K562 (cell line): ENCODE data around the gene PURA. TPM values are rescaled to one million over a fixed set of nuclear protein-coding genes. Genes with fewer than 3 reads are reported as not detected.

Experiments used
- ATAC-seq: fragments of 200-7000 bp; cut with Tn5 transposase; 3 replicates; pipeline ENCODE4 v1.9.1; 2020; ENCODE audit warnings: moderate library complexity
- BruUV-seq: library from RNA; stranded (reverse); fragments of 400-500 nt; replicated peaks from 2 replicates; lab custom pipeline; 2021; lab: Mats Ljungman, UMichigan
- CTCF ChIA-PET: fragments of 300-600 bp; formaldehyde crosslinking; extraction: SDS; loops from one replicate; lab custom pipeline; 2021; ENCODE audit warnings: low intra/inter-chr PET ratio; lab: Yijun Ruan, JAX
- POLR2A ChIA-PET: fragments of 300-600, 350-650 bp; sonication (Branson Sonifier 250); formaldehyde crosslinking; extraction: SDS; loops from one replicate; lab custom pipeline; 2021; ENCODE audit warnings: antibody characterized with exemption, inconsistent platforms; lab: Yijun Ruan, JAX
- DNase-seq, 4 experiments: peaks; one replicate each; pipeline versions ENCODE4 v3.0.0 to v3.0.0-alpha.2; 2011 to 2018; ENCODE audit warnings: low spot score in 3 of 4, mixed read lengths in 3 of 4; ENCODE audit errors: extremely low read depth in 1 of 4
- FAIRE-seq: peaks from 2 replicates; lab custom pipeline; 2011; peaks lifted over from hg19 to GRCh38; lab: Jason Lieb, UNC
- H2AFZ ChIP-seq: 2 replicates; pipeline ENCODE4 v1.6.0; 2011; ENCODE audit warnings: low read depth, low read length, control low read depth, inconsistent platforms
- H3K27ac ChIP-seq: fragments of 200-600 bp; 3 replicates; pipeline ENCODE4 v1.8.0; 2011; ENCODE audit warnings: low read depth, mild to moderate bottlenecking, control low read depth, inconsistent platforms, low read length, moderate library complexity, mixed read lengths; ENCODE audit errors: extremely low read depth
- H3K27me3 ChIP-seq, 2 experiments: fragments of 300-600 bp in 1 of 2; 2 replicates in 1 of 2; 3 replicates in 1 of 2; pipeline versions ENCODE4 v1.6.0 to v1.8.0; 2011; ENCODE audit warnings: inconsistent platforms in 2 of 2, low read length in 2 of 2, mild to moderate bottlenecking in 1 of 2, mixed read lengths in 1 of 2, moderate library complexity in 1 of 2; ENCODE audit not compliant: control insufficient read depth in 2 of 2, insufficient read depth in 2 of 2
- H3K36me3 ChIP-seq: fragments of 300-600 bp; 3 replicates; pipeline ENCODE4 v1.8.0; 2011; ENCODE audit warnings: mild to moderate bottlenecking, low read length, inconsistent platforms; ENCODE audit not compliant: control insufficient read depth, insufficient read depth
- H3K4me1 ChIP-seq, 2 experiments: fragments of 200-600 bp in 1 of 2; replicated peaks in 1 of 2; 2 replicates in 1 of 2; 3 replicates in 1 of 2; pipeline versions ENCODE4 v1.5.1 to v1.8.0; 2011; ENCODE audit warnings: inconsistent platforms in 2 of 2, low read length in 2 of 2, mild to moderate bottlenecking in 1 of 2, mixed read lengths in 1 of 2, moderate library complexity in 1 of 2; ENCODE audit not compliant: control insufficient read depth in 2 of 2, insufficient read depth in 2 of 2
- H3K4me2 ChIP-seq: 2 replicates; pipeline ENCODE4 v1.6.1; 2011; ENCODE audit warnings: low read length, control low read depth, inconsistent platforms, mixed read lengths; ENCODE audit not compliant: insufficient read depth
- H3K4me3 ChIP-seq: fragments of 200-600 bp; sonication (generic), shearing (Covaris generic); 2 replicates; pipeline ENCODE4 v1.5.1; 2016; ENCODE audit warnings: control low read depth, inconsistent platforms
- H3K79me2 ChIP-seq: fragments of 200-600 bp; 3 replicates; pipeline ENCODE4 v1.8.0; 2011; ENCODE audit warnings: low read length, inconsistent platforms; ENCODE audit not compliant: control insufficient read depth, insufficient read depth
- H3K9ac ChIP-seq, 2 experiments: 2 replicates each; pipeline versions ENCODE4 v1.6.0 to v1.6.1; 2011; ENCODE audit warnings: low read depth in 2 of 2, low read length in 2 of 2, control low read depth in 1 of 2, inconsistent platforms in 1 of 2, mild to moderate bottlenecking in 1 of 2, mixed read lengths in 1 of 2; ENCODE audit not compliant: insufficient read depth in 1 of 2
- H3K9me1 ChIP-seq: one replicate; pipeline ENCODE4 v1.6.0; 2011; ENCODE audit warnings: inconsistent platforms, mild to moderate bottlenecking, low read length, moderate library complexity; ENCODE audit not compliant: control insufficient read depth, insufficient read depth
- H3K9me3 ChIP-seq: replicated peaks from 2 replicates; pipeline ENCODE4 v1.5.1; 2011; ENCODE audit warnings: low read depth, low read length, inconsistent platforms; ENCODE audit not compliant: control insufficient read depth, insufficient read depth
- H4K20me1 ChIP-seq: replicated peaks from 2 replicates; pipeline ENCODE4 v1.6.1; 2011; ENCODE audit warnings: low read length, inconsistent platforms, mixed read lengths; ENCODE audit not compliant: control insufficient read depth, insufficient read depth
- ASH1L ChIP-seq: fragments of 450-650 bp; IDR thresholded peaks from 2 replicates; pipeline ENCODE4 v1.6.1; 2018; ENCODE audit warnings: borderline replicate concordance, mild to moderate bottlenecking, low read depth; ENCODE audit not compliant: partially characterized antibody
- BRD9 ChIP-seq: fragments of 450-650 bp; IDR thresholded peaks from 2 replicates; pipeline ENCODE4 v1.6.1; 2018; ENCODE audit warnings: low read depth; ENCODE audit not compliant: partially characterized antibody
- CBFA2T2 ChIP-seq: fragments of 450-650 bp; conservative IDR thresholded peaks from 2 replicates; pipeline ENCODE4 v1.6.1; 2017; ENCODE audit warnings: mild to moderate bottlenecking
- RBM17 ChIP-seq: fragments of 200-400 bp; formaldehyde crosslinking; IDR thresholded peaks from 2 replicates; pipeline ENCODE4 v1.6.1; 2017; ENCODE audit warnings: low read depth, mild to moderate bottlenecking, low read length, borderline replicate concordance
- RBM34 ChIP-seq: fragments of 200-400 bp; formaldehyde crosslinking; IDR thresholded peaks from 2 replicates; pipeline ENCODE4 v1.6.1; 2018; ENCODE audit warnings: low read length, borderline replicate concordance; ENCODE audit not compliant: insufficient read depth
- ZNF146 ChIP-seq: IDR thresholded peaks from one replicate; pipeline ENCODE4 v1.6.1; 2018; ENCODE audit warnings: missing compliant biosample characterization; ENCODE audit not compliant: unreplicated experiment
- WGBS: fragments of 100-300 bp; shearing (Covaris generic); methylation state at CpG from one replicate; pipeline ENCODE4 v1.1.6; 2016; ENCODE audit warnings: low coverage, mixed read lengths; ENCODE audit not compliant: insufficient coverage; ENCODE audit errors: missing lambda C conversion rate; 5-methylcytosine and 5-hydroxymethylcytosine counted together
- in situ Hi-C: fragments of 300-500 bp; cut with MboI; formaldehyde crosslinking; loops from 4 replicates; pipeline ENCODE4 v1.15.0; 2018; ENCODE audit warnings: inconsistent platforms, mixed read lengths
- intact Hi-C: fragments of 100-400 bp; cut with micrococcal nuclease; formaldehyde crosslinking; loops from 2 replicates; pipeline ENCODE4 v1.14.2; 2022
- polyA plus RNA-seq, 8 experiments: library from polyadenylated mRNA; depleted of rRNA in 4 of 8; stranded (reverse) in 5 of 8; unstranded in 3 of 8; fragments of >200 nt; fragmentation: Nextera tagmentation in 2 of 8; fragmentation: Illumina TruSeq in 1 of 8; extraction: Ambion mirVana in 2 of 8; extraction: Trizol in 1 of 8; gene quantifications; 2 replicates each; pipeline versions ENCODE4 v1.2.1 to v1.2.3, GENCODE V29; 2011 to 2014; ENCODE audit warnings: inconsistent platforms in 1 of 8, missing spikeins in 1 of 8
- total RNA-seq, 7 experiments: library from RNA; depleted of rRNA in 6 of 7; stranded (reverse); fragments of >200 nt in 6 of 7; fragmentation: Illumina TruSeq in 2 of 7; extraction: Trizol in 2 of 7; gene quantifications; 2 replicates each; pipeline versions ENCODE4 v1.2.1 to v1.2.3, GENCODE V29; 2011 to 2021; ENCODE audit warnings: low replicate concordance in 1 of 7
- TF ChIP-seq, protein P1 (sequence below), 2 experiments: fragments of 450-650 bp in 1 of 2; sonication (generic) in 1 of 2; formaldehyde crosslinking in 1 of 2; IDR thresholded peaks; 2 replicates each; pipeline versions ENCODE4 v1.7.1 to v1.9.0; 2016 to 2022; ENCODE audit warnings: inconsistent platforms in 1 of 2, mild to moderate bottlenecking in 1 of 2, missing genetic modification reagents in 1 of 2
- TF ChIP-seq, protein P2 (sequence below): fragments of 450-650 bp; IDR thresholded peaks from one replicate; pipeline ENCODE4 v1.6.1; 2018; ENCODE audit warnings: mild to moderate bottlenecking, moderate library complexity; ENCODE audit not compliant: partially characterized antibody

PURA gene
- total and polyA plus RNA-seq, 9 of the 15 experiments (the other 6 are each of a cell fraction or from before 2014, with no cell fraction given) = 3.2 to 11.1 (median 5.4) TPM

- Histone ChIP-seq H3K27ac (no peak within 1 kb of the TSS), H3K36me3 (no peaks in the 10 kb centered on the region), H3K4me2 (no peak within 1 kb of the TSS), H3K4me3 (no peak within 1 kb of the TSS), H3K9ac (no peak within 1 kb of the TSS), H3K4me1 (no peaks in the 10 kb centered on the region), H4K20me1 (peaks cover 7% of the 10 kb centered on the region), H2AFZ (no peak within 1 kb of the TSS), H3K27me3 (no peaks in the 10 kb centered on the region), H3K9me3 (no peaks in the 10 kb centered on the region), H3K9me1 (no peaks in the 10 kb centered on the region), H3K79me2 (peaks cover 3% of the 10 kb centered on the region; the same call in 1 of the 3 replicates)
- FAIRE-seq (no peak), DNase-seq (no peak), ATAC-seq (no peak)
- no TSS peak for BruUV-seq
- TF ChIP-seq, protein P1, sequence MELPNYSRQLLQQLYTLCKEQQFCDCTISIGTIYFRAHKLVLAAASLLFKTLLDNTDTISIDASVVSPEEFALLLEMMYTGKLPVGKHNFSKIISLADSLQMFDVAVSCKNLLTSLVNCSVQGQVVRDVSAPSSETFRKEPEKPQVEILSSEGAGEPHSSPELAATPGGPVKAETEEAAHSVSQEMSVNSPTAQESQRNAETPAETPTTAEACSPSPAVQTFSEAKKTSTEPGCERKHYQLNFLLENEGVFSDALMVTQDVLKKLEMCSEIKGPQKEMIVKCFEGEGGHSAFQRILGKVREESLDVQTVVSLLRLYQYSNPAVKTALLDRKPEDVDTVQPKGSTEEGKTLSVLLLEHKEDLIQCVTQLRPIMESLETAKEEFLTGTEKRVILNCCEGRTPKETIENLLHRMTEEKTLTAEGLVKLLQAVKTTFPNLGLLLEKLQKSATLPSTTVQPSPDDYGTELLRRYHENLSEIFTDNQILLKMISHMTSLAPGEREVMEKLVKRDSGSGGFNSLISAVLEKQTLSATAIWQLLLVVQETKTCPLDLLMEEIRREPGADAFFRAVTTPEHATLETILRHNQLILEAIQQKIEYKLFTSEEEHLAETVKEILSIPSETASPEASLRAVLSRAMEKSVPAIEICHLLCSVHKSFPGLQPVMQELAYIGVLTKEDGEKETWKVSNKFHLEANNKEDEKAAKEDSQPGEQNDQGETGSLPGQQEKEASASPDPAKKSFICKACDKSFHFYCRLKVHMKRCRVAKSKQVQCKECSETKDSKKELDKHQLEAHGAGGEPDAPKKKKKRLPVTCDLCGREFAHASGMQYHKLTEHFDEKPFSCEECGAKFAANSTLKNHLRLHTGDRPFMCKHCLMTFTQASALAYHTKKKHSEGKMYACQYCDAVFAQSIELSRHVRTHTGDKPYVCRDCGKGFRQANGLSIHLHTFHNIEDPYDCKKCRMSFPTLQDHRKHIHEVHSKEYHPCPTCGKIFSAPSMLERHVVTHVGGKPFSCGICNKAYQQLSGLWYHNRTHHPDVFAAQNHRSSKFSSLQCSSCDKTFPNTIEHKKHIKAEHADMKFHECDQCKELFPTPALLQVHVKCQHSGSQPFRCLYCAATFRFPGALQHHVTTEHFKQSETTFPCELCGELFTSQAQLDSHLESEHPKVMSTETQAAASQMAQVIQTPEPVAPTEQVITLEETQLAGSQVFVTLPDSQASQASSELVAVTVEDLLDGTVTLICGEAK (IDR thresholded peaks at IDR 0.05) = no peak
- TF ChIP-seq, protein P1 (CRISPR knock-in tag; IDR thresholded peaks at IDR 0.05) = no peak
- TF ChIP-seq BRD9 (no peak), ASH1L (no peak), RBM34 (no peak), CBFA2T2 (no peak), RBM17 (no peak), ZNF146 (CRISPR knock-in tag) (no peak)
- TF ChIP-seq, protein P2, sequence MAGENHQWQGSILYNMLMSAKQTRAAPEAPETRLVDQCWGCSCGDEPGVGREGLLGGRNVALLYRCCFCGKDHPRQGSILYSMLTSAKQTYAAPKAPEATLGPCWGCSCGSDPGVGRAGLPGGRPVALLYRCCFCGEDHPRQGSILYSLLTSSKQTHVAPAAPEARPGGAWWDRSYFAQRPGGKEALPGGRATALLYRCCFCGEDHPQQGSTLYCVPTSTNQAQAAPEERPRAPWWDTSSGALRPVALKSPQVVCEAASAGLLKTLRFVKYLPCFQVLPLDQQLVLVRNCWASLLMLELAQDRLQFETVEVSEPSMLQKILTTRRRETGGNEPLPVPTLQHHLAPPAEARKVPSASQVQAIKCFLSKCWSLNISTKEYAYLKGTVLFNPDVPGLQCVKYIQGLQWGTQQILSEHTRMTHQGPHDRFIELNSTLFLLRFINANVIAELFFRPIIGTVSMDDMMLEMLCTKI = no peak
- intact Hi-C loops (no loop called here), in situ Hi-C loops (no loop called here)
- WGBS = 85% methylated on average over 4 of the region's 4 CpGs
- POLR2A ChIA-PET = interaction anchor here (2.2 kb wide), 1 partner anchor 18 kb away, joined by 6 read pairs; no protein-coding TSS in a partner anchor
- CTCF ChIA-PET = no interaction called here
Observed at GRCh38 chr5:140125637-140126036, 11.7 kb downstream of the PURA start, which contains the start of gene IGIP. Gene IGIP, plus strand, starts transcription at chr5:140125937. Its CDS starts 2,540 bp downstream, at chr5:140128477.
